Measurements from ENCODE around the gene VANGL2. TPM values are rescaled to one million over a fixed set of nuclear protein-coding genes. Genes with fewer than 3 reads are reported as not detected.

VANGL2 gene
- polyA plus RNA-seq, 1 donor from 2014 or later = 22.6 TPM

GRCh38 chr1:160394673-160395072, 5.7 kb upstream of the VANGL2 start:
- no peak overlapping the region for H3K4me2 ChIP-seq (ENCODE audit: low read length)
- no peaks in the 10 kb centered on the region for H4K20me1 ChIP-seq (ENCODE audit: insufficient read depth)
- H3F3A ChIP-seq (ENCODE audit: insufficient read depth, low read length, poor library complexity, severe bottlenecking) = no peaks in the 10 kb centered on the region
- no peak overlapping the region for H3K4me3 ChIP-seq (ENCODE audit: low read length)
- no peak overlapping the region for H3K27ac ChIP-seq (ENCODE audit: low read length)
- H3K36me3 ChIP-seq (ENCODE audit: insufficient read depth, low read length) = no peaks in the 10 kb centered on the region
- H3K9me2 ChIP-seq (ENCODE audit: insufficient read depth, low read length) = no peaks in the 10 kb centered on the region
- no peak overlapping the region for H2AFZ ChIP-seq (ENCODE audit: low read depth, low read length)
- H3K9me3 ChIP-seq (ENCODE audit: low read length) = no peaks in the 10 kb centered on the region
- no peak overlapping the region for H3K9ac ChIP-seq (ENCODE audit: low read length)
- H3K27me3 ChIP-seq (ENCODE audit: insufficient read depth, low read depth, low read length) = no peaks in the 10 kb centered on the region
- H3K79me2 ChIP-seq (replicated peaks; ENCODE audit: insufficient read depth, low read length) = peaks cover under 1% of the 10 kb centered on the region
- TF ChIP-seq MXI1 (conservative IDR thresholded peaks at IDR 0.05; ENCODE audit: poor library complexity, severe bottlenecking) = no peak
- TF ChIP-seq CTCF (IDR thresholded peaks at IDR 0.05; ENCODE audit: poor library complexity, severe bottlenecking) = no peak
- TF ChIP-seq SMC3 (conservative IDR thresholded peaks at IDR 0.05; ENCODE audit: poor library complexity) = no peak
- TF ChIP-seq EP300 (conservative IDR thresholded peaks at IDR 0.05; ENCODE audit: poor library complexity, severe bottlenecking) = no peak

- no peaks in the 10 kb centered on the region for H3F3A ChIP-seq (ENCODE audit: insufficient read depth, low read length, poor library complexity, severe bottlenecking)
- no peak overlapping the region for H2AFZ ChIP-seq (ENCODE audit: low read depth, low read length)
- H3K79me2 ChIP-seq (replicated peaks; ENCODE audit: insufficient read depth, low read length) = peaks cover 27% of the 10 kb centered on the region
- H3K27ac ChIP-seq (ENCODE audit: low read length) = no peak overlapping the region
- H3K27me3 ChIP-seq (ENCODE audit: insufficient read depth, low read depth, low read length) = no peaks in the 10 kb centered on the region
- no peak overlapping the region for H3K9ac ChIP-seq (ENCODE audit: low read length)
- H3K4me3 ChIP-seq (ENCODE audit: low read length) = no peak overlapping the region
- H4K20me1 ChIP-seq (ENCODE audit: insufficient read depth) = no peaks in the 10 kb centered on the region
- H3K4me2 ChIP-seq (ENCODE audit: low read length) = no peak overlapping the region
- H3K9me3 ChIP-seq (ENCODE audit: low read length) = no peaks in the 10 kb centered on the region
- H3K9me2 ChIP-seq (ENCODE audit: insufficient read depth, low read length) = no peaks in the 10 kb centered on the region
- no peaks in the 10 kb centered on the region for H3K36me3 ChIP-seq (ENCODE audit: insufficient read depth, low read length)
- TF ChIP-seq POLR2AphosphoS5 (IDR thresholded peaks at IDR 0.05) (no peak), RAD21 (conservative IDR thresholded peaks at IDR 0.05) (no peak), EP300 (conservative IDR thresholded peaks at IDR 0.05; ENCODE audit: poor library complexity, severe bottlenecking) (no peak), EZH2 (IDR thresholded peaks at IDR 0.05; ENCODE audit: borderline replicate concordance, insufficient read depth, low read length, poor library complexity, severe bottlenecking) (no peak), MXI1 (conservative IDR thresholded peaks at IDR 0.05; ENCODE audit: poor library complexity, severe bottlenecking) (no peak), TAF1 (IDR thresholded peaks at IDR 0.05; ENCODE audit: low read depth) (no peak), SMC3 (conservative IDR thresholded peaks at IDR 0.05; ENCODE audit: poor library complexity) (no peak)
Observed at GRCh38 chr1:160397651-160398050, 2.7 kb upstream of the VANGL2 start.

GRCh38 chr1:160398823-160399222, 1.5 kb upstream of the VANGL2 start:
- H3K9me3 ChIP-seq (ENCODE audit: low read length) = no peaks in the 10 kb centered on the region
- H3K4me3 ChIP-seq (ENCODE audit: low read length) = no peak overlapping the region
- H3F3A ChIP-seq (ENCODE audit: insufficient read depth, low read length, poor library complexity, severe bottlenecking) = no peaks in the 10 kb centered on the region
- H2AFZ ChIP-seq (ENCODE audit: low read depth, low read length) = no peak overlapping the region
- H3K4me2 ChIP-seq (ENCODE audit: low read length) = no peak overlapping the region
- H3K9me2 ChIP-seq (ENCODE audit: insufficient read depth, low read length) = no peaks in the 10 kb centered on the region
- no peak overlapping the region for H3K27ac ChIP-seq (ENCODE audit: low read length)
- H3K9ac ChIP-seq (ENCODE audit: low read length) = no peak overlapping the region
- H3K36me3 ChIP-seq (ENCODE audit: insufficient read depth, low read length) = no peaks in the 10 kb centered on the region
- no peak for TF ChIP-seq RAD21 (conservative IDR thresholded peaks at IDR 0.05)
- TF ChIP-seq REST (IDR thresholded peaks at IDR 0.05; ENCODE audit: borderline replicate concordance) = no peak
- H4K20me1 ChIP-seq (ENCODE audit: insufficient read depth) = no peaks in the 10 kb centered on the region
- peaks cover 39% of the 10 kb centered on the region for H3K79me2 ChIP-seq (replicated peaks; ENCODE audit: insufficient read depth, low read length)
- no peaks in the 10 kb centered on the region for H3K27me3 ChIP-seq (ENCODE audit: insufficient read depth, low read depth, low read length)

Measured in neural cell (in vitro differentiated cells).